Activated B cell treated with CpG ODN at 0.5 μM for 24 hours (primary cell): ENCODE data around the gene PRR7. TPM values are rescaled to one million over a fixed set of nuclear protein-coding genes. Genes with fewer than 3 reads are reported as not detected.

ENCODE experiments used
- ATAC-seq: fragments of 200-7000 bp; cut with Tn5 transposase; one replicate; pipeline ENCODE4 v1.10.0; 2021; ENCODE audit warnings: low read depth, mild to moderate bottlenecking, moderate library complexity
- CTCF ChIA-PET: fragments of 350-600 bp; sonication (Branson Sonifier 250); formaldehyde crosslinking; loops from one replicate; lab custom pipeline; 2021; ENCODE audit warnings: antibody characterized with exemption; lab: Charles Lee
- POLR2A ChIA-PET: fragments of 350-600 bp; sonication (Branson Sonifier 250); formaldehyde crosslinking; loops from one replicate; lab custom pipeline; 2021; ENCODE audit warnings: antibody characterized with exemption; lab: Charles Lee
- DNase-seq: peaks from one replicate; pipeline ENCODE4 v3.0.0; 2022
- H3K27ac Mint-ChIP-seq: one replicate; pipeline ENCODE4 v1.8.0; 2020; ENCODE audit warnings: mixed read lengths
- H3K27me3 Mint-ChIP-seq: one replicate; pipeline ENCODE4 v1.8.0; 2021; ENCODE audit warnings: mixed read lengths
- H3K36me3 Mint-ChIP-seq: one replicate; pipeline ENCODE4 v1.8.0; 2021; ENCODE audit warnings: low read depth, mixed read lengths
- H3K4me1 Mint-ChIP-seq: one replicate; pipeline ENCODE4 v1.8.0; 2021; ENCODE audit warnings: mixed read lengths
- H3K4me3 Mint-ChIP-seq: one replicate; pipeline ENCODE4 v1.8.0; 2020; ENCODE audit warnings: mild to moderate bottlenecking, mixed read lengths
- H3K9me3 Mint-ChIP-seq: one replicate; pipeline ENCODE4 v1.8.0; 2020; ENCODE audit warnings: mixed read lengths
- CTCF ChIP-seq: fragments of 200-600 bp; IDR thresholded peaks from one replicate; pipeline ENCODE4 v1.8.0; 2022; ENCODE audit warnings: antibody characterized with exemption, mild to moderate bottlenecking
- intact Hi-C: fragments of 100-400 bp; cut with micrococcal nuclease; formaldehyde crosslinking; loops from one replicate; pipeline ENCODE4 v1.15.1; 2024
- total RNA-seq: library from RNA; stranded (reverse); gene quantifications from 2 replicates; pipeline ENCODE4 v1.2.3, GENCODE V29; 2022

Gene PRR7
- total RNA-seq, 1 donor from 2014 or later, result 3.2 TPM

GRCh38 chr5:177466861-177467260, 20.2 kb downstream of the PRR7 start:
- CTCF ChIA-PET, result no interaction called here
- Mint-ChIP-seq H3K27ac (no peak overlapping the region), H3K9me3 (peaks cover 2% of the 10 kb centered on the region), H3K36me3 (no peaks in the 10 kb centered on the region), H3K27me3 (no peaks in the 10 kb centered on the region), H3K4me3 (no peak overlapping the region), H3K4me1 (peaks cover 2% of the 10 kb centered on the region)
- TF ChIP-seq CTCF, result no peak
- ATAC-seq, result no peak
- POLR2A ChIA-PET, result interaction anchor here (0.7 kb wide), 1 partner anchor 66 kb away, joined by 3 read pairs; no protein-coding TSS in a partner anchor
- DNase-seq, result no peak
- intact Hi-C loops, result no loop called here

GRCh38 chr5:177467436-177467835, 20.8 kb downstream of the PRR7 start:
- no peak for ATAC-seq

GRCh38 chr5:177468329-177468684, 21.7 kb downstream of the PRR7 start:
- Mint-ChIP-seq H3K27me3 (no peaks in the 10 kb centered on the region), H3K36me3 (no peaks in the 10 kb centered on the region), H3K4me1 (no peaks in the 10 kb centered on the region), H3K27ac (no peak overlapping the region), H3K4me3 (no peak overlapping the region), H3K9me3 (peaks cover 2% of the 10 kb centered on the region)
- ATAC-seq (no peak), DNase-seq (no peak)
- ChIA-PET POLR2A (interaction anchor here (0.6 kb wide), 1 partner anchor 36 kb away, joined by 3 read pairs; no protein-coding TSS in a partner anchor), CTCF (no interaction called here)
- intact Hi-C loops, result no loop called here
- TF ChIP-seq CTCF, result no peak

More at GRCh38 chr5:177467436-177467835, 20.8 kb downstream of the PRR7 start:
- Mint-ChIP-seq H3K4me3 (no peak overlapping the region), H3K27me3 (no peaks in the 10 kb centered on the region), H3K27ac (no peak overlapping the region), H3K9me3 (peaks cover 2% of the 10 kb centered on the region), H3K36me3 (no peaks in the 10 kb centered on the region), H3K4me1 (no peaks in the 10 kb centered on the region)
- ChIA-PET POLR2A (no interaction called here), CTCF (no interaction called here)
- no peak for DNase-seq
- TF ChIP-seq CTCF, result no peak
- intact Hi-C loops, result no loop called here

- H3K36me3 Mint-ChIP-seq, result no peaks in the 10 kb centered on the region
- no peak overlapping the region for H3K4me3 Mint-ChIP-seq
- DNase-seq (no peak), ATAC-seq (no peak)
- peaks cover 2% of the 10 kb centered on the region for H3K4me1 Mint-ChIP-seq
- POLR2A ChIA-PET, result interaction anchor here (0.6 kb wide), 1 partner anchor 37 kb away, joined by 3 read pairs; no protein-coding TSS in a partner anchor
- H3K27me3 Mint-ChIP-seq, result peaks cover under 1% of the 10 kb centered on the region
- CTCF ChIA-PET, result no interaction called here
- no peak for TF ChIP-seq CTCF
- H3K9me3 Mint-ChIP-seq, result peaks cover 2% of the 10 kb centered on the region
- intact Hi-C loops, result no loop called here
- H3K27ac Mint-ChIP-seq, result no peak overlapping the region
Observed at GRCh38 chr5:177468685-177469628, 22.3 kb downstream of the PRR7 start.

GRCh38 chr5:177469750-177470525, 23.3 kb downstream of the PRR7 start:
- Mint-ChIP-seq H3K4me3 (no peak overlapping the region), H3K9me3 (peaks cover 2% of the 10 kb centered on the region), H3K27me3 (peaks cover 4% of the 10 kb centered on the region), H3K36me3 (no peaks in the 10 kb centered on the region), H3K27ac (no peak overlapping the region), H3K4me1 (peaks cover 6% of the 10 kb centered on the region)
- ChIA-PET POLR2A (no interaction called here), CTCF (no interaction called here)
- TF ChIP-seq CTCF, result no peak
- ATAC-seq (no peak), DNase-seq (no peak)
- intact Hi-C loops, result no loop called here
